Stimulated activated CD4-positive, alpha-beta T cell treated with anti-CD3 and anti-CD28 coated beads, Interleukin-15, amount 100 ng/mL, for 1 hour (primary cell): ENCODE measurements around the gene DNASE1L3.
"Not testable (repeated sequence)": the region's sequence is repeated elsewhere in the genome, so short reads cannot be mapped to it uniquely, and the experiment has no call there.

Experiments
- DNase-seq, 2 donors: peaks; one replicate each; pipeline ENCODE4 v3.0.0-alpha.2; 2020; ENCODE audit warnings: low read depth in 1 of 2, low spot score in 1 of 2

Gene DNASE1L3

GRCh38 chr3:58210761-58211460, at the start of gene DNASE1L3:
DNASE1L3 (minus strand) TSS chr3:58210972; CDS start chr3:58210906, 66 bp downstream.
- no peak for DNase-seq

- DNase-seq = no peak
Observed at GRCh38 chr3:58260261-58260731, 49.5 kb upstream of the DNASE1L3 start.

- no peak for DNase-seq
Observed at GRCh38 chr3:58258392-58259055, 47.8 kb upstream of the DNASE1L3 start.

DNA sequence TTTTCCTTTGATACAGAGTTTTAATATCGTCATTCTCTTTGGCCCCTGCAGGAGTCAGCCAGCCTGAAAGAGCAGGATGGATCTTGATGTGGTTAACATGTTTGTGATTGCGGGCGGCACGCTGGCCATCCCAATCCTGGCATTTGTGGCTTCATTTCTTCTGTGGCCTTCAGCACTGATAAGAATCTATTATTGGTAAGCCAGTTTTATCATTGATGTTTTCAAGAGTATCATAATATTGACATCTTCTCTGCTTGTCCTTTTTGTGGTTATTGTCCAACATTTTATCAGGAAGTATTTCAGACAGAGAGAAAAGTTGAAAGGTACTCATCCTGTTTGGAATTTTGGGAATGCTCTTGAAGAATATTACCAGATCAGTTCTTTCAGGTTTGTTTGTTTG, 45.7 kb upstream of the DNASE1L3 start:
- DNase-seq = no peak

- no peak for DNase-seq
Observed at GRCh38 chr3:58256061-58256460, 45.3 kb upstream of the DNASE1L3 start.

DNA sequence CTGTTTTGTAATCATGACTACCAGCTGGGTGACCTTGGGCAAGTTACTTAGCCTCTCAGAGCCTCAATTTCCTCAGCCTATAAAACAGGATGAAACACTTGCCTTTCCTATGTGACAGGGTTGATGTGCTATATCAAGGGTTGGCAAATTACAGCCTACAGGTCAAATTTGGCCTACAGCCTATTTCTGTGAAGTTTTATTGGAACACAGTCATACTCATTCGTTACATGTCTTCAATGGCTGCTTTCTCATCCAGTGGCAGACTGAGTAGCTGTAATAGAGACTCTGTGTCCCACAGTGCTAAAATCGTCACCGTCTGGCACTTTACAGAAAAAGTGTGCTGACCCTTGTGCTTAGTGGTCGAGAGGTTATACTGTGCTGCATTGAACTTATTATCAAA, 43.4 kb upstream of the DNASE1L3 start:
- DNase-seq = no peak

DNA sequence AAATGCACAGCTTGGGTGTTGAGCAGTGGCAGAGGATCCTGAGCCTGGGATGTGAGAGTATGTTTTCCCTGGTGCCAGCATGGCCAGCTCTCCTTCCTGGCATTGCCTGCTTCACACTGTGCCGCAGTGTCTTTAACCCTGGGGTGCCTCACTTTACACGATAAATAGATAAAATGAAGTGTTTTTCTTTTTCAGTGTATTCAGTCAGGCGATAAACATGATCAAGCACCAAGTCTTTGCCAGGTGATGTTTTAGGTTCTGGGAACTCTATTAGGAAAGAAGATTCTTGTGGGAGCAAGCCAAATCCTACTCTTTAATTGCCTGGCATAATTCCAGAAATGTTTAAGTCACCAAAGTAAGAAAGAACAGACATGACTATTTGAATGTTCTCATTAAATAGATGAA, 40.9 kb upstream of the DNASE1L3 start:
- no peak for DNase-seq

DNA sequence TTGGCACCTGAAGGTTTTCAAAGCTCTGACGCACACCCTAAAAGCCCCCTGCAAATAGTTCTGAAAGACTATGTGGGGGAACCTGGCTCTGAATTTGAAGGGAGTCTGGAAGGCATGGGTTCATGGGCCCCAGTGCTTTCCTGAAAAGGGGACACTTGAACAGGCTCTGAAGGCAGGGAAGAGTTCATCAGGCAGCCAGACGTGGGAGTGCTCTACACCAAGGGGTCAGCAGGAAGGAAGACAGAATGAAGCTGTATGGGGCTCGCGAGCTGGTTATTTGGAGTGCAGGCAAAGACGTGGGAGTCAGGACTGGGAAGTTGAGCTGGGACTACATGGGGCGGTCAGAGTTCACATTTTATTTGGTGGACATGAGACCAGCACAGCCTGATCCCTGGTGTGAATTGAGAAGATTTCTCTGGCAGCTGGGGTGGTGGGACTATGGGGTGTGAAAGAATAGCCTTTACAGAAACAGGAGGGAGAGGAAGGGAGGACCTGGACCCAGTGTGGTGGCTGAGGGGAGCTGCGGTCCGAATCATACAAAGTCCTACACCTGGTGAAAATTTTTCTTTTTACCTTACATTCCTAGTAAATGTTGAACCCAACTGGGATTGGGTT, 39.4 kb upstream of the DNASE1L3 start:
- DNase-seq = no peak

GRCh38 chr3:58249358-58250092, 38.8 kb upstream of the DNASE1L3 start:
- DNase-seq = no peak

DNA sequence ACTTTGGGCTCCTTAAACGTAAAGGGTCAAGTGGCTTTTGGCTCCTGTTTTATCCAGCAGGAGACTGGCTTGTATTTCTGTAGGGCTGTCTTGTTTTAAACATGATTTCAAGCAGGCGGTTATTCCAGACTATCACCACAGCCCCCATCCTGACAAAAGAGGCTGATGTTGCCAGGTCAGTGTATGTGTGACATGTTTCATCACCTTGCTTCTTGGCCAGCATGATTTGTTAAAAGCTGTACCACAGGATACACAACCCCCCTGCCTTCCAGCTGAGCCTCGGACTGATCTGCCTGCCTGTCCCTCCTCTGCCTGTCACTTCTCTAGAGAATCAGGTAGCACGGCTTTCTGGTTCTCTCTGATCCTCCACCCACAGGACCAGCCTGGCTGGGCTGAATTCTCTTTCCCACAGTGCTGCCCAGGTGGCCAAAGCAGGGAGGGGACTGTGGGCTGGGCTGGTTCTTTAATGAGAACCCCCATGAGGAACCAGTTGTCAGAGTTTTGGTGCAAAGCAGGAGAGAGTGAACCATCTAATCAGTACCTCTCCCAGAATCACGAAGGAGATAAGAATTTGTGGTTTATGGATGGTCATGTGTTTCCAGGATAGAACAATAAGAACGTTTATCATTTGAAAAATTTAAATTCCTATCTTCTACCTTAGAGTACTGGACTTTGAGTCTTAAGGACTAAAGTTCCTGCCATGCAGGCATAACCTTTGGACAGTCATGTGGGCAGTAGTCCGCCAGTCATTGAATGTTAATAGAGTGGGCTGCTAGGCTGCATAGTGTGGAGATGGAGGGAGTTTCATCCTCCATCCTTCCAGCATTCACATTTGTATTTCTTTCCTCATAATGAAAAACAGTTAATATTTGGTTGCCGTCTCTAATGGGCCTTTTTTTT, 35.6 kb upstream of the DNASE1L3 start:
- DNase-seq = no peak

DNA sequence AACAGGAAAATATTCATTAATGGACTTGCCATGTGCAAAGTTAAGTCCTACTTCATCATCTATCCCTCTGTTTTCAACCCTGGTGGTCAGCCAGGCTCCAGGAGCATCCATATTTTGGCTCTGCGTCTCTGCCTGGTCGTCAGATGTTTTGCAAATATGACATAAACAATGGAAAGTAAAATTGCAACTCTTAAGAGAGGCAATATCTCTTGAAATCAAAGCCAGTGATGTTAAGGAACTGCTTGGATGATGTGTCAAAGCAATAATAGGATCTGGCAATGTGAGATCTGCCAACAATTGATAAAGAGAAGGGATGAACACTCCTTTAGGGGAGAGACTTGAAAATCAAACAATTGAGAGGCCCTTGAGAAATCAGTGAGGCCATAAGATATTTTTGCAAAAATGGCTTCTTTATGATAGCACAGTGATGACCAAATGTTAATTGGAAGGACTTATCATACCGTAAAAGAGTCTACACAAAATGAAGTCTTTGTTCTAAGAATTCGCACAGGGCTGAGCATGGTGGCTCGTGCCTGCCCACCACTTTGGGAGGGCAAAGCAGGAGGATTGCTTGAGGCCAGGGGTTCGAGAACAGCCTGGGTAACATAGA, 33.3 kb upstream of the DNASE1L3 start:
- no peak for DNase-seq

DNA sequence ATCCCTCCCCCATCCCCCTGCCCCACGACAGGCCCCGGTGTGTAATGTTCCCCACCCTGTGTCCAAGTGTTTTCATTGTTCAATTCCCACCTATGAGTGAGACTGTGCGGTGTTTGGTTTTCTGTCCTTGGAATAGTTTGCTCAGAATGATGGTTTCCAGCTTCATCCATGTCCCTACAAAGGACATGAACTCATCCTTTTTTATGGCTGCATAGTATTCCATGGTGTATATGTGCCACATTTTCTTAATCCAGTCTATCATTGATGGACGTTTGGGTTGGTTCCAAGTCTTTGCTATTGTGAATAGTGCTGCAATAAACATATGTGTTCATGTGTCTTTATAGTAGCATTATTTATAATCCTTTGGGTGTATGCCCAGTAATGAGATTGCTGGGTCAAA, 32.1 kb upstream of the DNASE1L3 start:
- not testable (repeated sequence) for DNase-seq

GRCh38 chr3:58242340-58242739, 31.6 kb upstream of the DNASE1L3 start:
- DNase-seq = no peak

DNA sequence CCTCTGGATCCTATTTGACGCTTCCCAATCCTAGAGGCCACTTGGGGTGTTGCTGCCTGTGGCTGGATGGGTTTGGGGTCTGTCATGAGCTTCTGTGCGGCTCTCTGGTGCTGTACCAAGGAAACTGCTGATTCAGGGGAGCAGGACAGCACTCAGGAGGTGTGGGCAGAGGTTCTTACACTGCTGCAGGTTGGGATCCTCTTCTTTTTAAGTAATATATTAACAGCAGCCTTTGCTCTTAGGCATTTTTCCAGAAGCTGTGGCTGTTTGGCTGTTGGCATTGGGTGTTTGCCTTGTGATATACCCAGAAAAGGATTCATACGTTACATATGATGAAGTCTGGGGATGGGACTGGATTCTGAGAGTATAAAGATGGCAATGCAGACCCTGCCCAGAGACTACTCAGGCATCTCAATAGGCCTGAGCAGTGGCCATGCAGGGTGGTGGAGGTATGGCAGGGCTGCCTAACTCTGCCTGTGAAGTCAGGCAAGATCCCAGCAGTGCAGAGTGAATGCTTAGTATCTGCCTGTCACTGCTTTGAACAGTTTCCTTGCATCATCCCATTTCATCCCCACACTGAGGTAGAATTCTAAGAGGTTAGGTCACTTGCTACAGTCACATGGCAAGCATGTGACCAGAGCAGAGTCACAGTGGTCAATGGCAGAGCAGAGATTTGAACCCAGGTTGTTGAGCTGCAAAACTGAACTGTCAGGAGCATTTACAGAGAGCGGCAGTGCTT, 30.7 kb upstream of the DNASE1L3 start:
- DNase-seq = no peak

DNA sequence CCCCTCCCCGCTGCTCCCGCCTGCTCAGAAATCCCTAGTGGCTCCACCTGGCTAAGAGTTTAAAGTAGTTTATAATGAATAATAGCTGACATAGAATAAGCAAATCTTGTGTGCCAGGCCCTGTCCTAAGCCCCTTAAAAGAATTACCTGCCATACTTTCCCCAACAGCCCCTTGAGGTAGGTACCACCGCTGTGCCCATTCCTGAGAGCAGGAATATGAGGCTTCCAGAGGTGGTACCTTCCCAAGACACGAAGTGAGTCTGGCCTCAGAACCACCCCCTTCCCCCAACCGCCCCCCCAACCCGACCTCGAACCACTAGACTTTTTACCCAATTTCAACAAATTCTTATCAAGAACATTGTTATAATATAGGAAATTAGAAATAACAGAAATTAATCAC, 28.1 kb upstream of the DNASE1L3 start:
- DNase-seq = no peak

- peak in 1 of 2 donors; percentile 8 for DNase-seq
Observed at GRCh38 chr3:58237941-58238681, 27.3 kb upstream of the DNASE1L3 start.

- DNase-seq = peak; percentile 69 to 77
Observed at GRCh38 chr3:58237238-58237940, 26.6 kb upstream of the DNASE1L3 start, which contains the start of gene ABHD6. ABHD6 (plus strand) TSS chr3:58237792; CDS start chr3:58256587, 18,795 bp downstream.
